Sigmoid colon (tissue), 4 donors: ENCODE measurements around the gene PELI2.

Experiments used
- CTCF ChIP-seq, 4 experiments: fragments of 450-650 bp in 3 of 4; fragments of 200-600 bp in 1 of 4; IDR thresholded peaks; one replicate each; pipeline ENCODE4 v1.5.1; 2016 to 2019; ENCODE audit warnings: antibody characterized with exemption in 4 of 4, mild to moderate bottlenecking in 3 of 4, moderate library complexity in 2 of 4
- POLR2A ChIP-seq, 2 donors: fragments of 450-650 bp; IDR thresholded peaks; one replicate each; pipeline ENCODE4 v1.6.1; 2016; ENCODE audit warnings: antibody characterized with exemption in 2 of 2, mild to moderate bottlenecking in 2 of 2, moderate library complexity in 2 of 2
- POLR2AphosphoS5 ChIP-seq, 4 donors: sonication (generic); formaldehyde crosslinking; IDR thresholded peaks; one replicate each; pipeline ENCODE4 v1.6.1; 2017; ENCODE audit warnings: antibody characterized with exemption in 4 of 4

DNA sequence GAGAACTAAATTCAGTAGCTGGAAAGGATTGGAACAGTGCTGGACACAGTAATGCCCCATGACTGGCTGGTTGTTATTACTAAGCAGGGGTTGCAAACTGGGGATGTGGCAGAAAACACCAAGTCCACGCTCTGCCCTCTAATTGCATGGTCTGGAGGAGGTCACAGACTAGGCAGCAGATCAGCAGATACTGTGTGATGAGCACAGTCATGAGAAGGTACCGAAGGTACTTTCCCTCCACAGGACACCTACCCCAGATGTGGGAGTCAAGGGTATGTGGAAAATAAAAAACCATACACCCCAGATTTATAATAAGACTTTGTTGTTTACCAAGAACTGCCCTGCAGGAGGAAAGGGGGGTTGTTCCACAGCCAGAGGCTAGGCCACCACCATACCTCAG, 175.3 kb downstream of the PELI2 start:
- no peak for TF ChIP-seq POLR2AphosphoS5 (IDR thresholded peaks at IDR 0.05)
- TF ChIP-seq CTCF (IDR thresholded peaks at IDR 0.05), result no peak
- no peak for TF ChIP-seq POLR2A (IDR thresholded peaks at IDR 0.05)
